Mesothelial cell of epicardium (in vitro differentiated cells): Measurements from ENCODE around the gene TDRKH. TPM values are rescaled to one million over a fixed set of nuclear protein-coding genes. Genes with fewer than 3 reads are reported as not detected.
"Not testable (repeated sequence)": the region's sequence is repeated elsewhere in the genome, so short reads cannot be mapped to it uniquely, and the experiment has no call there.

Source experiments
- DNase-seq, 2 experiments: peaks; one replicate each; pipeline ENCODE4 v3.0.0; 2021; ENCODE audit warnings: low spot score in 2 of 2; ENCODE audit not compliant: unreplicated experiment in 2 of 2
- H3K27ac Mint-ChIP-seq: 2 replicates; pipeline ENCODE4 v1.8.0; 2021; ENCODE audit warnings: mixed read lengths
- H3K27me3 Mint-ChIP-seq: 2 replicates; pipeline ENCODE4 v1.8.0; 2021; ENCODE audit warnings: low read depth, mixed read lengths
- H3K36me3 Mint-ChIP-seq: 2 replicates; pipeline ENCODE4 v1.8.0; 2021; ENCODE audit warnings: mixed read lengths
- H3K4me1 Mint-ChIP-seq: 2 replicates; pipeline ENCODE4 v1.8.0; 2021; ENCODE audit warnings: mixed read lengths
- H3K4me3 Mint-ChIP-seq: 2 replicates; pipeline ENCODE4 v1.8.0; 2021; ENCODE audit warnings: mild to moderate bottlenecking, moderate library complexity, mixed read lengths
- H3K9me3 Mint-ChIP-seq: 2 replicates; pipeline ENCODE4 v1.8.0; 2021; ENCODE audit warnings: mixed read lengths
- CTCF ChIP-seq: fragments of 200-600 bp; sonication (generic); IDR thresholded peaks from one replicate; pipeline ENCODE4 v1.5.0; 2021; ENCODE audit warnings: antibody characterized with exemption; ENCODE audit not compliant: unreplicated experiment
- total RNA-seq: library from RNA; stranded (reverse); gene quantifications from 3 replicates; pipeline ENCODE4 v1.2.1, GENCODE V29; 2021

TDRKH gene
- total RNA-seq, 1 donor from 2014 or later = 9.9 TPM

- Mint-ChIP-seq H3K4me3 (no peak overlapping the region), H3K9me3 (peaks cover 11% of the 10 kb centered on the region), H3K27ac (no peak overlapping the region), H3K4me1 (peaks cover 18% of the 10 kb centered on the region), H3K36me3 (no peaks in the 10 kb centered on the region), H3K27me3 (peaks cover 33% of the 10 kb centered on the region)
- TF ChIP-seq CTCF = no peak
- no peak for DNase-seq
Measured at GRCh38 chr1:151741516-151741915, 48.8 kb downstream of the TDRKH start.

GRCh38 chr1:151739590-151740355, 50.5 kb downstream of the TDRKH start:
- no peak overlapping the region for H3K4me3 Mint-ChIP-seq
- TF ChIP-seq CTCF = no peak
- no peaks in the 10 kb centered on the region for H3K36me3 Mint-ChIP-seq
- no peak for DNase-seq
- H3K27me3 Mint-ChIP-seq = peaks cover 21% of the 10 kb centered on the region
- H3K9me3 Mint-ChIP-seq = peaks cover 11% of the 10 kb centered on the region
- peak overlapping the region; percentile 82 for H3K27ac Mint-ChIP-seq
- peaks cover 18% of the 10 kb centered on the region for H3K4me1 Mint-ChIP-seq

GRCh38 chr1:151737479-151737878, 52.8 kb downstream of the TDRKH start:
- peaks cover 12% of the 10 kb centered on the region for H3K4me1 Mint-ChIP-seq
- H3K9me3 Mint-ChIP-seq = peaks cover 11% of the 10 kb centered on the region
- H3K36me3 Mint-ChIP-seq = no peaks in the 10 kb centered on the region
- no peak overlapping the region for H3K27ac Mint-ChIP-seq
- H3K4me3 Mint-ChIP-seq = no peak overlapping the region
- DNase-seq = no peak
- H3K27me3 Mint-ChIP-seq = peaks cover 5% of the 10 kb centered on the region
- no peak for TF ChIP-seq CTCF

DNA sequence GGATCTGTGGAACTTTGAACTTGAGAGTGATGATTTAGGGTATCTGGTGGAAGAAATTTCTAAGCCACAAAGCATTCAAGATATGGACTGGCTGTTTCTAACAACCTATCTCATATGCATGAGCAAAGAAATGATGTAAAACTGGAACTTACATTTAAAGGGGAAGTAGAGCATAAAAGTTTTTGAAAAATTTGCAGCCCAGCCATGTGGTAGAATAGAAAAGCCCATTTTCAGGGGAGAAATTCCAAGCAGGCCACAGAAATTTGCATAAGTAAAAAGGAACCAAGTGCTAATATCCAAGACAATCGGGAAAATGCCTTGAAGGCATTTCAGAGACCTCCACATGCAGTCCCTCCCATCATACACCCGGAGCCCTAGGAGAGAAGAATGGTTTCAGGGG, 53.3 kb downstream of the TDRKH start:
- Mint-ChIP-seq H3K27me3 (peaks cover 2% of the 10 kb centered on the region), H3K4me1 (peaks cover 12% of the 10 kb centered on the region), H3K4me3 (no peak overlapping the region), H3K36me3 (no peaks in the 10 kb centered on the region), H3K9me3 (peaks cover 11% of the 10 kb centered on the region), H3K27ac (no peak overlapping the region)
- no peak for TF ChIP-seq CTCF
- DNase-seq = no peak

GRCh38 chr1:151733995-151734394, 56.3 kb downstream of the TDRKH start:
- H3K36me3 Mint-ChIP-seq, H3K4me1 Mint-ChIP-seq, H3K4me3 Mint-ChIP-seq, H3K27ac Mint-ChIP-seq, H3K27me3 Mint-ChIP-seq, DNase-seq: not testable (repeated sequence)
- peaks cover 11% of the 10 kb centered on the region for H3K9me3 Mint-ChIP-seq

DNA sequence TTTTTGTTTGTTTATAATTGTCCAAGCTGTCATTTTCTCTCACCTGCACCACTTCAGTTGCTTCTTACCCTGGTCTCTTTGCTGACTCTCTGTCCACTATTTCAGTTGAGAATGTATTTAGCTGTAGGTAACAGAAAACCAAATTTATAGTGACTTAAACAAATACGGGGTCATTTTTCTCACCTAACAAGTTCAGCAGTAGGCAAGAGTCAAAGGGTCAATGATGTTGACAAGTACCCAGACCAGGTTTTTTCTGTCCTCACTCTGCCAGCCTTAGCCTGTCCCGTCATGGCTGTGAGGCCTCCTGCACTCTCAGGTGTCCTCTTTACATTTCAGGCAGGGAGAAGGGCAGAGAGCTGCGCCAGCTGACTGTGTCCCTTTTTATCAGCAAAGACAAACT, 57.2 kb downstream of the TDRKH start:
- TF ChIP-seq CTCF = no peak
- no peak overlapping the region for H3K4me3 Mint-ChIP-seq
- peaks cover 14% of the 10 kb centered on the region for H3K27me3 Mint-ChIP-seq
- DNase-seq = no peak
- H3K4me1 Mint-ChIP-seq = no peaks in the 10 kb centered on the region
- H3K27ac Mint-ChIP-seq = no peak overlapping the region
- H3K36me3 Mint-ChIP-seq = no peaks in the 10 kb centered on the region
- H3K9me3 Mint-ChIP-seq = peaks cover 10% of the 10 kb centered on the region
